Fibroblast of lung (primary cell): ENCODE measurements around the gene CTRB2. TPM values are rescaled to one million over a fixed set of nuclear protein-coding genes. Genes with fewer than 3 reads are reported as not detected.
"Not testable (repeated sequence)": the region's sequence is repeated elsewhere in the genome, so short reads cannot be mapped to it uniquely, and the experiment has no call there.

Experiments used
- DNase-seq, 2 donors: peaks; one replicate each; pipeline versions ENCODE4 v3.0.0 to v3.0.0-alpha.2; 2010; ENCODE audit warnings: low read depth in 2 of 2
- H2AFZ ChIP-seq: 2 replicates; pipeline ENCODE4 v1.5.1; 2012; ENCODE audit warnings: low read length, control low read depth, inconsistent platforms
- H3K27ac ChIP-seq: 2 replicates; pipeline ENCODE4 v1.5.1; 2011; ENCODE audit warnings: low read length, control low read depth; ENCODE audit not compliant: insufficient read depth
- H3K27me3 ChIP-seq: 2 replicates; pipeline ENCODE4 v1.5.1; 2011; ENCODE audit warnings: mild to moderate bottlenecking, low read length; ENCODE audit not compliant: control insufficient read depth, insufficient read depth
- H3K36me3 ChIP-seq: 2 replicates; pipeline ENCODE4 v1.5.1; 2011; ENCODE audit warnings: low read length; ENCODE audit not compliant: control insufficient read depth, insufficient read depth
- H3K4me1 ChIP-seq: 2 replicates; pipeline ENCODE4 v1.5.1; 2011; ENCODE audit warnings: low read length; ENCODE audit not compliant: control insufficient read depth, insufficient read depth; ENCODE audit errors: extremely low read depth
- H3K4me2 ChIP-seq: 2 replicates; pipeline ENCODE4 v1.5.1; 2011; ENCODE audit warnings: low read length, control low read depth; ENCODE audit not compliant: insufficient read depth; ENCODE audit errors: extremely low read depth
- H3K4me3 ChIP-seq, 4 experiments: fragments of 200-600 bp in 1 of 4; sonication (generic) in 1 of 4; replicated peaks in 1 of 4; 2 replicates each; pipeline ENCODE4 v1.5.1; 2011 to 2016; ENCODE audit warnings: low read length in 4 of 4, low read depth in 3 of 4, mild to moderate bottlenecking in 3 of 4, control low read depth in 2 of 4, inconsistent platforms in 1 of 4, mixed read lengths in 1 of 4; ENCODE audit not compliant: insufficient read depth in 1 of 4; ENCODE audit errors: control extremely low read depth in 1 of 4
- H3K79me2 ChIP-seq: 2 replicates; pipeline ENCODE4 v1.5.1; 2012; ENCODE audit warnings: mild to moderate bottlenecking, low read length, inconsistent platforms; ENCODE audit not compliant: control insufficient read depth, insufficient read depth
- H3K9ac ChIP-seq: 2 replicates; pipeline ENCODE4 v1.5.1; 2011; ENCODE audit warnings: mild to moderate bottlenecking, low read length, control low read depth; ENCODE audit not compliant: insufficient read depth
- H3K9me3 ChIP-seq: 2 replicates; pipeline ENCODE4 v1.5.1; 2012; ENCODE audit warnings: low read depth, low read length; ENCODE audit not compliant: control insufficient read depth, insufficient read depth
- H4K20me1 ChIP-seq: 2 replicates; pipeline ENCODE4 v1.5.1; 2011; ENCODE audit warnings: low read length; ENCODE audit not compliant: control insufficient read depth, insufficient read depth; ENCODE audit errors: extremely low read depth
- EZH2 ChIP-seq: IDR thresholded peaks from 2 replicates; pipeline ENCODE4 v1.5.1; 2012; ENCODE audit warnings: low read length, control low read depth, mild to moderate bottlenecking; ENCODE audit errors: missing control alignments
- polyA plus RNA-seq, 2 donors: library from polyadenylated mRNA; depleted of rRNA in 1 of 2; stranded (reverse) in 1 of 2; unstranded in 1 of 2; fragments of >200 nt; gene quantifications; 2 replicates each; pipeline ENCODE4 v1.2.1, GENCODE V29; 2011 to 2012; ENCODE audit warnings: missing spikeins in 1 of 2
- total RNA-seq: library from RNA; depleted of rRNA; stranded (reverse); fragments of >200 nt; gene quantifications from 2 replicates; pipeline ENCODE4 v1.2.1, GENCODE V29; 2014
- TF ChIP-seq, protein P1 (sequence below), 2 donors: IDR thresholded peaks in 1 of 2; conservative IDR thresholded peaks in 1 of 2; 1 replicate in 1 of 2; 2 replicates in 1 of 2; pipeline ENCODE4 v1.5.1; 2011 to 2012; ENCODE audit warnings: low read length in 2 of 2, control low read depth in 1 of 2, inconsistent platforms in 1 of 2, low read depth in 1 of 2, mild to moderate bottlenecking in 1 of 2

Gene CTRB2
- total and polyA plus RNA-seq, 2 donors (not counting 1 experiment from before 2014, with no cell fraction given) = not detected

DNA sequence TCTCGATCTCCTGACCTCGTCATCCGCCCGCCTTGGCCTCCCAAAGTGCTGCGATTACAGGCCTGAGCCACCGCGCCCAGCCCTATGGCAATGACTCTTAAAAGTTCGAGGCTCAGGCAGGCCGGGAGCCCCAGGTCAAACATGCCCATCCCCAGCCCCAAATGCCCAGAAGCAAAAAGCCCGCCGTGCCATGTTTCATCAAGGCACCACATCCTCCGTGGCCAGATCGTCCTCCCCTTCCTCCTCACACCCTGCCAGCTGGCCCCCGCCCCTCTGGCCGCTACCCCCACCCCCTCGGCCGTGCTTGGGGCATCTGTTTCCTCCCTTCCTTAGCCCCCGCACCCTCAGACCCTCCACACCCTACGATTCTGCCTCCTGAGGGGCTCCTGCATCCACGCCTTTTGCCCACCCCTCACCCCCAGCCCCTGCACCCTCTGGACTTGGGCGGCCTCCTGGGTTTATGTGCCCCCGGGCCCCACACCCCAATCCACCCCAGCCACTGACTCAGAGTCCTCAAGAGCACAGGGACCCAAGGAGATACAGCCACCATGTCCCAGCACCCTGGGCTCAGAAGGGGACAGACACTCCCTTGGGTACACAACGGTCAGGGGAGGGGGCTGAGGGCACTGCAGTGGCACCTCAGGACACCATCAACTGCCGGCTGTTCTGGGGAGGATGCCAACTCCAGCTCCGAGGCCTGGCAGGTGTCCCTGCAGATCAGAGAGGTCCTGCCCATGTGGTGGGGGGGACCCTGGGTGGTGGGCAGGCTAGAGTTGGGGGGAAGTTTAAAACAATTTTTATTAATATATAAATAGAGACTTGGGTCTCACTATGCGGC is 18.9 kb upstream of the CTRB2 start:
- peaks cover 2% of the 10 kb centered on the region for H3K79me2 ChIP-seq
- H4K20me1 ChIP-seq = no peaks in the 10 kb centered on the region
- H3K4me2 ChIP-seq = no peak overlapping the region
- no peak overlapping the region for H3K4me3 ChIP-seq
- H2AFZ ChIP-seq = no peak overlapping the region
- no peak for TF ChIP-seq EZH2
- TF ChIP-seq, protein P1, sequence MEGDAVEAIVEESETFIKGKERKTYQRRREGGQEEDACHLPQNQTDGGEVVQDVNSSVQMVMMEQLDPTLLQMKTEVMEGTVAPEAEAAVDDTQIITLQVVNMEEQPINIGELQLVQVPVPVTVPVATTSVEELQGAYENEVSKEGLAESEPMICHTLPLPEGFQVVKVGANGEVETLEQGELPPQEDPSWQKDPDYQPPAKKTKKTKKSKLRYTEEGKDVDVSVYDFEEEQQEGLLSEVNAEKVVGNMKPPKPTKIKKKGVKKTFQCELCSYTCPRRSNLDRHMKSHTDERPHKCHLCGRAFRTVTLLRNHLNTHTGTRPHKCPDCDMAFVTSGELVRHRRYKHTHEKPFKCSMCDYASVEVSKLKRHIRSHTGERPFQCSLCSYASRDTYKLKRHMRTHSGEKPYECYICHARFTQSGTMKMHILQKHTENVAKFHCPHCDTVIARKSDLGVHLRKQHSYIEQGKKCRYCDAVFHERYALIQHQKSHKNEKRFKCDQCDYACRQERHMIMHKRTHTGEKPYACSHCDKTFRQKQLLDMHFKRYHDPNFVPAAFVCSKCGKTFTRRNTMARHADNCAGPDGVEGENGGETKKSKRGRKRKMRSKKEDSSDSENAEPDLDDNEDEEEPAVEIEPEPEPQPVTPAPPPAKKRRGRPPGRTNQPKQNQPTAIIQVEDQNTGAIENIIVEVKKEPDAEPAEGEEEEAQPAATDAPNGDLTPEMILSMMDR (conservative IDR thresholded peaks at IDR 0.05 in 1 of 2, IDR thresholded peaks at IDR 0.05 in 1 of 2; ENCODE audit: low read depth in 1 of 2, low read length in 2 of 2) = no peak
- H3K9me3 ChIP-seq = no peaks in the 10 kb centered on the region
- no peaks in the 10 kb centered on the region for H3K27me3 ChIP-seq
- H3K27ac ChIP-seq = no peak overlapping the region
- H3K36me3 ChIP-seq = peaks cover 26% of the 10 kb centered on the region
- H3K4me1 ChIP-seq = no peaks in the 10 kb centered on the region
- no peak for DNase-seq
- H3K9ac ChIP-seq = no peak overlapping the region

- no peaks in the 10 kb centered on the region for H3K9me3 ChIP-seq
- H3K27me3 ChIP-seq = no peaks in the 10 kb centered on the region
- peaks cover 22% of the 10 kb centered on the region for H3K36me3 ChIP-seq
- H3K4me3 ChIP-seq = no peak overlapping the region
- H3K79me2 ChIP-seq = peaks cover 2% of the 10 kb centered on the region
- H3K4me1 ChIP-seq = no peaks in the 10 kb centered on the region
- H4K20me1 ChIP-seq = no peaks in the 10 kb centered on the region
- no peak overlapping the region for H3K4me2 ChIP-seq
- no peak overlapping the region for H3K9ac ChIP-seq
- H2AFZ ChIP-seq = no peak overlapping the region
- TF ChIP-seq, protein P1 (conservative IDR thresholded peaks at IDR 0.05 in 1 of 2, IDR thresholded peaks at IDR 0.05 in 1 of 2; ENCODE audit: low read depth in 1 of 2, low read length in 2 of 2) = no peak
- TF ChIP-seq EZH2 = no peak
- peak in 1 of 2 donors; percentile 51 for DNase-seq
- H3K27ac ChIP-seq = no peak overlapping the region
These were observed 18.1 kb upstream of the CTRB2 start for GRCh38 chr16:75225092-75225491.

- no peaks in the 10 kb centered on the region for H3K4me1 ChIP-seq
- no peak overlapping the region for H3K4me3 ChIP-seq
- DNase-seq = no peak
- H3K9me3 ChIP-seq = no peaks in the 10 kb centered on the region
- H3K9ac ChIP-seq = no peak overlapping the region
- no peak for TF ChIP-seq EZH2
- TF ChIP-seq, protein P1 (conservative IDR thresholded peaks at IDR 0.05 in 1 of 2, IDR thresholded peaks at IDR 0.05 in 1 of 2; ENCODE audit: low read depth in 1 of 2, low read length in 2 of 2) = no peak
- no peak overlapping the region for H3K4me2 ChIP-seq
- H3K27ac ChIP-seq = no peak overlapping the region
- H3K79me2 ChIP-seq = peaks cover under 1% of the 10 kb centered on the region
- H3K36me3 ChIP-seq = peaks cover 16% of the 10 kb centered on the region
- no peak overlapping the region for H2AFZ ChIP-seq
- no peaks in the 10 kb centered on the region for H4K20me1 ChIP-seq
- H3K27me3 ChIP-seq = no peaks in the 10 kb centered on the region
These were observed 17.5 kb upstream of the CTRB2 start for GRCh38 chr16:75224306-75225082.

GRCh38 chr16:75223129-75223528 is 16.2 kb upstream of the CTRB2 start:
- H3K4me1 ChIP-seq, H2AFZ ChIP-seq: not testable (repeated sequence)

More at GRCh38 chr16:75223129-75223528, 16.2 kb upstream of the CTRB2 start:
- not testable (repeated sequence) for H3K9me3 ChIP-seq, H3K9ac ChIP-seq, DNase-seq, H3K27ac ChIP-seq, H3K27me3 ChIP-seq, H3K36me3 ChIP-seq, H3K79me2 ChIP-seq, H4K20me1 ChIP-seq, H3K4me2 ChIP-seq, H3K4me3 ChIP-seq
